Right renal cortex interstitium (tissue), 3 donors: Measurements from ENCODE around the gene SREBF1. TPM values are rescaled to one million over a fixed set of nuclear protein-coding genes. Genes with fewer than 3 reads are reported as not detected.

Experiments used
- DNase-seq, 3 donors: peaks; one replicate each; pipeline ENCODE4 v3.0.0-alpha.2; 2013; ENCODE audit warnings: low read depth in 3 of 3, low spot score in 2 of 3
- polyA plus RNA-seq, 3 donors: library from polyadenylated mRNA; unstranded; fragments of 120-200 nt; gene quantifications; one replicate each; pipeline ENCODE4 v1.2.1, GENCODE V29; 2013; ENCODE audit not compliant: insufficient read length in 3 of 3

Gene SREBF1
- polyA plus RNA-seq, 3 donors = 37.3 to 46.6 (median 45.5) TPM

- no peak for DNase-seq
Measured at GRCh38 chr17:17767154-17767869, 69.5 kb downstream of the SREBF1 start.

GRCh38 chr17:17766744-17767120 is 70.1 kb downstream of the SREBF1 start:
- no peak for DNase-seq

- no peak for DNase-seq
Measured at GRCh38 chr17:17766077-17766743, 70.6 kb downstream of the SREBF1 start.

DNA sequence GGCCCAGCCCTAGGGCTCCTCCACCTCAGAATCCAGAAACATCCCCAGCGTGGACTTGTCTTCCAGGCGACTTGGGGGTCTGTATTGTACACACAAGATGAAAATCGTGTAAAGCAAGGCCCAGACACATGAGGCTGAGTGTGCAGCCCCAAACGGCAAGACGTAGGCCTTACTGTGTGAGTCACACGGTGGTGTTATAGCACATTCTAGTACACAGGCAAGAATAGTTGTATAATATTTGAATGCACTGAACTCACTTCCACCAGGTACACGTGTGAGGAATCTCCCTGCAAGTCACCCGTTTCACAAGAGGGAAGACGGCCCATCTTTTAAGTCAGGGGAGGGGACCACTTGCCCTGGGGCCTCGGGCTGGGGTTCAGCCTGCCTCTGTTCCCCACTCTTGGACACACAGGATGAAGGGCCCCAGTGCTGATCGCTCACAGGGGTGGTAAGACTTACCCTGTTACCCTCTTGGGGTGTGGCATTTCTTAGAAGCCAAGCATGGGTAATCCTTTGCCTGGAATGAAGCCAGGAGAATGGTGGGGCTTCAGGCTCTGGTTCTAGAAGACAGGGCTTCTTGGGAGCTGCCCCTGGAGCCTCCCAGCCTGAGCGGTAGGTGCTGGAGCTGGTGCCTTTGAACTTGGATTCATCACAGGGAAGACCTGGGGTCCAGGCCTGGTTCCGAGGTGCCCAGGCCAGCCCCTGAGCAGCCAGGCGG is 71.3 kb downstream of the SREBF1 start:
- no peak for DNase-seq

DNA sequence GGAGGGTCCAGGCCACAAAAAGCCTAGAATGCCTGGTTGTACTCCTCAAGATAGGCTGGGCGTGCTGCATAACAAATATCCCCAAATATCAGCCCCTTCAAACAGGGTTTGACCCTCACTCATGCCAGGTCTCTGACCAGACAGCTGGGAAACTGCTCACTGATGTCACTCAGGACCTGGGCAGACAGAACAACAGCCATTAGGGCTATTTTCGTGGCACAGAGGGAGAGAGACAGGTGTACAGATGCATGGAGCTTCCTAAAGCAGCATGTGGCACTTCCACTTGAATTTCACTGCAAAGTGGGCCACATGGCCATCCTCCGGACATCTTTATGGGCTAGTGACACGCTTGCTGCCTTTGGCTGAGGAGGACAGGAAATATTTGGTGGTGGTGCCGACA is 73.1 kb downstream of the SREBF1 start:
- DNase-seq = no peak

DNA sequence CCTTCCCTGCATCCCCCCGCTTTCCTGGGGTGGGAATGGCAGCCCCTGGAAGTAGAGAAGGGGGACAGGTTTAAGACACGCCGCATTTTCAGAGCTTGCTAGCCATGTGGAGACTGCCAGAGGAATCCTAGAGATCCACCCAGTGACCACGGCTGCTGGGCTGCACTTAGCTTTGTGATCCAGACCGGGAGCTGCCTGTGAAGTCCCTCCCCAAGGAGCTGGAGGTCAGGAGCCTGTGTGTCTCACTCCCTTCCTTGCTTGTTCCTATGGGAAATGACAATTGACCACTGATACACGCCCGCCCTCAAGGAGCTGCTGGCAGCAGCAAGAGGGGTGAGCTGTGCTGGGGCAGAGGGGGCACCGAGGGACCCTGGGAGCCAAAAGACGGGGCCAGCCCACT is 73.7 kb downstream of the SREBF1 start:
- no peak for DNase-seq

- DNase-seq = no peak
Measured at GRCh38 chr17:17762744-17763105, 74.1 kb downstream of the SREBF1 start.

Other genes starting within 250 kb of the SREBF1 start
- gene PEMT, start 245.3 kb downstream of the SREBF1 start, polyA plus RNA-seq = 10 to 100 TPM; 25.2 to 33.8 (median 28.0) TPM
- 10 to 100 TPM; 17.2 to 18.8 (median 18.7) TPM for gene RAI1, start 155.5 kb downstream of the SREBF1 start, polyA plus RNA-seq
- 10 to 100 TPM; 31.8 to 36.2 (median 32.2) TPM for gene TOM1L2, start 135.4 kb upstream of the SREBF1 start, polyA plus RNA-seq
- 10 to 100 TPM; 13.4 to 16.1 (median 14.5) TPM for gene DRC3, start 135.9 kb upstream of the SREBF1 start, polyA plus RNA-seq
- gene ATPAF2, start 202.2 kb upstream of the SREBF1 start, polyA plus RNA-seq = 10 to 100 TPM; 21.8 to 27.0 (median 23.8) TPM
- gene GID4, start 202.4 kb upstream of the SREBF1 start, polyA plus RNA-seq = 10 to 100 TPM; 12.7 to 15.2 (median 13.7) TPM